Measurements from ENCODE around the gene FOXP1.

FOXP1 gene

GRCh38 chr3:71482771-71483170, 100.8 kb downstream of the FOXP1 start:
- no peaks in the 10 kb centered on the region for H3K9me3 ChIP-seq
- DNase-seq = no peak
- no peak overlapping the region for H3K4me3 ChIP-seq (ENCODE audit: low read depth, low read length)
- H3K4me1 ChIP-seq = no peaks in the 10 kb centered on the region; the same call in 1 of the 2 replicates
- TF ChIP-seq CTCF (IDR thresholded peaks at IDR 0.05; ENCODE audit: low read depth, low read length) = no peak
- H3K36me3 ChIP-seq = no peaks in the 10 kb centered on the region
- no peaks in the 10 kb centered on the region for H3K27me3 ChIP-seq

GRCh38 chr3:71478568-71478967, 105.0 kb downstream of the FOXP1 start:
- no peak for DNase-seq
- H3K27me3 ChIP-seq = no peaks in the 10 kb centered on the region
- no peaks in the 10 kb centered on the region for H3K9me3 ChIP-seq
- H3K4me3 ChIP-seq (ENCODE audit: low read depth, low read length) = no peak overlapping the region
- TF ChIP-seq CTCF (IDR thresholded peaks at IDR 0.05; ENCODE audit: low read depth, low read length) = no peak
- H3K36me3 ChIP-seq = no peaks in the 10 kb centered on the region
- no peaks in the 10 kb centered on the region for H3K4me1 ChIP-seq

GRCh38 chr3:71476950-71477349, 106.6 kb downstream of the FOXP1 start:
- Histone ChIP-seq H3K36me3 (no peaks in the 10 kb centered on the region), H3K4me3 (ENCODE audit: low read depth, low read length) (no peak overlapping the region), H3K27me3 (no peaks in the 10 kb centered on the region), H3K4me1 (no peaks in the 10 kb centered on the region), H3K9me3 (no peaks in the 10 kb centered on the region)
- no peak for TF ChIP-seq CTCF (IDR thresholded peaks at IDR 0.05; ENCODE audit: low read depth, low read length)
- no peak for DNase-seq

- TF ChIP-seq CTCF (IDR thresholded peaks at IDR 0.05; ENCODE audit: low read depth, low read length) = no peak
- DNase-seq = no peak
- H3K36me3 ChIP-seq = no peaks in the 10 kb centered on the region
- no peaks in the 10 kb centered on the region for H3K27me3 ChIP-seq
- H3K4me3 ChIP-seq (ENCODE audit: low read depth, low read length) = no peak overlapping the region
- H3K4me1 ChIP-seq = no peaks in the 10 kb centered on the region
- no peaks in the 10 kb centered on the region for H3K9me3 ChIP-seq
These were observed 114.4 kb downstream of the FOXP1 start for GRCh38 chr3:71469138-71469435.

GRCh38 chr3:71468311-71469137, 115.0 kb downstream of the FOXP1 start:
- Histone ChIP-seq H3K36me3 (no peaks in the 10 kb centered on the region), H3K9me3 (no peaks in the 10 kb centered on the region), H3K4me3 (ENCODE audit: low read depth, low read length) (no peak overlapping the region), H3K27me3 (no peaks in the 10 kb centered on the region), H3K4me1 (no peaks in the 10 kb centered on the region)
- DNase-seq = no peak
- TF ChIP-seq CTCF (IDR thresholded peaks at IDR 0.05; ENCODE audit: low read depth, low read length) = no peak

- Histone ChIP-seq H3K4me1 (no peaks in the 10 kb centered on the region), H3K4me3 (ENCODE audit: low read depth, low read length) (no peak overlapping the region), H3K27me3 (no peaks in the 10 kb centered on the region), H3K9me3 (no peaks in the 10 kb centered on the region), H3K36me3 (no peaks in the 10 kb centered on the region)
- DNase-seq = no peak
- TF ChIP-seq CTCF (IDR thresholded peaks at IDR 0.05; ENCODE audit: low read depth, low read length) = no peak
These were observed 117.0 kb downstream of the FOXP1 start for GRCh38 chr3:71466483-71466882.

All from BE2C (cell line).